GM12892 (cell line): ENCODE measurements around the gene CLASP1.
"Not testable (repeated sequence)": the region's sequence is repeated elsewhere in the genome, so short reads cannot be mapped to it uniquely, and the experiment has no call there.

ENCODE experiments used
- DNase-seq: peaks from one replicate; pipeline ENCODE4 v3.0.0; 2011; ENCODE audit not compliant: insufficient read length
- FAIRE-seq: peaks from 2 replicates; lab custom pipeline; 2011; peaks lifted over from hg19 to GRCh38; lab: Jason Lieb, UNC
- POLR2A ChIP-seq: IDR thresholded peaks from 2 replicates; pipeline ENCODE4 v1.6.1; 2011; ENCODE audit warnings: low read depth, low read length, control low read depth
- POLR2AphosphoS5 ChIP-seq: IDR thresholded peaks from 2 replicates; pipeline ENCODE4 v1.6.1; 2011; ENCODE audit warnings: low read depth, low read length, control low read depth
- TAF1 ChIP-seq: IDR thresholded peaks from 2 replicates; pipeline ENCODE4 v1.6.1; 2011; ENCODE audit warnings: low read depth, mild to moderate bottlenecking, control low read depth, low read length, borderline replicate concordance

Gene CLASP1

DNA sequence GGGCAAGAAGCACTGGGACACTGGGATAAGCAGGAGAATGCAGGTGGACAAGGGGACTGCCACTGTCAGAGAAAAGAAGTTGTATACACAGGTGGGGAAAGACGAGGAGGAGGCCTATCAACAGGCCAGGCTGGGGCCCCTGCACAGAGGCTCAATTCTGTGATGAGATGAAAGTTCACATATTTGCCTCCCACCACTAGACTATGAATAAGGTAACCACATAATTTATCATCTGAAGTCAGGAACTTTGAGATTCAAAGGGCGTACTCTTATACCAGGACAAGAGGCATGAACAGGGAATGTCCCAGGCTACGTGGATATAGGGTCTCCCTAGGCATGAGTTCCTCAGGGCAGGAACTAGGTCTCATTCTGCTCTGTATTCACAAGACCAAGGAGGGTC is 84.4 kb downstream of the CLASP1 start:
- DNase-seq (no peak), FAIRE-seq (no peak)
- TF ChIP-seq POLR2A (no peak), POLR2AphosphoS5 (no peak), TAF1 (no peak)

DNA sequence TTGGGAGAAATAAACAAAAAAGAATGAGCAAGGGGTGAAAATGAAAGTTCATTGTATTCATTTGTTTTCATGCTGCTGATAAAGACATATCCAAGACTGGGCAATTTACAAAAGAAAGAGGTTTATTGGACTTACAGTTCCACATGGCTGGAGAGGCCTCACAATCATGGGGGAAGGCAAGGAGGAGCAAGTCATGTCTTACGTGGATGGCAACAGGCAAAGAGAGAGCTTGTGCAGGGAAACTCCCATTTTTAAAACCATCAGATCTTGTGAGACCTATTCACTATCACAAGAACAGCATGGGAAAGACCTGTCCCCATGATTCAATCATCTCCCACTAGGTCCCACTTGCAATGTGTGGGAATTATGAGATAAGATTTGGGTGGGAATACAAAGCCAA is 85.5 kb downstream of the CLASP1 start:
- FAIRE-seq, DNase-seq: not testable (repeated sequence)

DNA sequence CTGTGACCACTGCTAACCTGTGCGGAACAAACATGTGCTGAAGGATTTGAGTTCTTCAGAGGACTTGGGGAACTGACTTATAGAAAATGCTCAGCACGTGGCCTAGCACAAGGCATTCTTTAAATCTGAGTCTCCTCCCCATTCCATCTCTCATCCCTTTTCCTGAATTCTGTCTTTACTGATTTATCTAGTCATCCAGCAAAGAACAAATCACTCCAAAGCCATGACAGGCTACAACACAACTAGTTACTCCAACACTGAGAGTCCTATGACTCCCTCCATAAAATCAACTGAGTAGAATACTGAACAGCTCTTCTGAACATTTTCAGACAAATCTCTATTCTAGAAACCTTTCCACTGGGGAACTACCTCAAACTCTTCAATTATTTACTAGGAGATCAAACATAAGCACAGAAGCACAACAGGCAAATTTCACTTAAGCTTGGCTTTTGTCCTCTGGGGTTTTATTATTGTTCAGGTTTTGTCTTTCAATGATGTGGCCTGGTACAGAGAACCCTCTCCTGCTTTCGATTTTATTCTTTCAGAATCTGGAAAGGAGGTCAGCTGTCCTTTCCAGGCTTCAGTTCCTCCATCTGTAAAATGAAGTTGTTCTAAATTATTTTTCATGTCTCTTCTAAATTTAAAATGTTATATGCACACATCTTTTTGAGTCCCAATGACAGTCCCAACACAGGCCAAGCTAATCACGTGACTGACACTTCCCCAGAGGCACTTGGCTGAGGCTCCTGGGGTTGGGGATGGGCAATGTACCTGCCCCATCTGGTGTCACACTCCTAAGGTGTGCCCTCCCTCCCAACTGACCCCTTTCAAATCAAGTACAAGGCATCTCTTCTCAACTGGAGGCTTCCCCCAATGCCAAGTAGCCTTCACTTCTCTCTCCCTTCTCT is 86.7 kb downstream of the CLASP1 start:
- TF ChIP-seq POLR2AphosphoS5 (no peak), POLR2A (no peak), TAF1 (no peak)
- DNase-seq (no peak), FAIRE-seq (no peak)

DNA sequence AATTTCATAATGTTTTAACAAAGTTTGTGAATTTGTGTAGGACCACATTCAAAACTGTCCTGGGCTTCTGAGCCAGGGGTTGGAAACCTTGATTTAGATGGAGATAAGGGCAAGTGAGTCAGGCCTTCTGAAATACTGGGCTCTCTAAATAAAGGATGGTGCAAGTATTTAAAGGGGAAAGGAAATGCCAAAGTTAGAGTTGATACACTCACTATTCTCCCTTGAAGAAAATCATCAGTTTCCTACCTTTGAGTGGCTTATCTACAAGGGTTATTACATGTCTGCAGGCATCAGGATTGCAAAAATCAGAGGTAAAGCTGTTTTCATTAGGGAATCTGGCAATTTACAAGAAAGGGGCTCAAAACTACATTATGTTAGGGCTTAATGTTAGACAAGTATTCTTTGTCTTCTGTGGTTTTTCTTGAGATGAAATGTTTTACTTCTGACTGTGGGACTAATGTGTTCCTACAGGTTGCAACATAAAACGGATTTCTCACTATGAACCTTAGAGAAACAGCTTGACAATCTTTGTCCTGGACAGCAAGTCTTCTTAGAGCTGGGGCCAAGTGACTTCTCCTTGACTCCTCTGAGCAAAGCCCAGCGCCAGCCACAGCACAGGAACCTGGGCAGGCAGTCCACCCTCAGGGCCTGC is 87.5 kb downstream of the CLASP1 start:
- TF ChIP-seq TAF1 = no peak
- TF ChIP-seq POLR2A = no peak
- no peak for TF ChIP-seq POLR2AphosphoS5
- FAIRE-seq = no peak
- DNase-seq = no peak

DNA sequence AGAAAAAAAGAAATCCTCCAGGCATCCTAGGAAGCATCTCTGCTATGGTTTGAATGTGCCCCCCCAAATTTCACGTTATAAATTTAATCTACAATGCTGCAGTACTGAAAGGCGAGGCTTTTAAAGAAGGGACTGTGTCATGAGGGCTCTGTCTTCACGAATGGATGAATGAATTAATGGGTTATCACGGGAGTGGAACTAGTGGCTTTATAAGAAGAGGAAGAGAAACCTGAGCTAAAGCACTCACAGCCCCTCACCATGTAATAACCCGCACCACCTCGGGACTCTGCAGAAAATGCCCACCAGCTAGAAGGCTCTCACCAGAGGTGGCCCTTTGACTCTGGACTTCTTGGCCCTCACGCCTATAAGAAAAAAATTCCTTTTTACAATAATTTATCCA is 90.9 kb downstream of the CLASP1 start:
- DNase-seq (no peak), FAIRE-seq (no peak)
- no peak for TF ChIP-seq POLR2A
- TF ChIP-seq POLR2AphosphoS5 = no peak
- TF ChIP-seq TAF1 = no peak

DNA sequence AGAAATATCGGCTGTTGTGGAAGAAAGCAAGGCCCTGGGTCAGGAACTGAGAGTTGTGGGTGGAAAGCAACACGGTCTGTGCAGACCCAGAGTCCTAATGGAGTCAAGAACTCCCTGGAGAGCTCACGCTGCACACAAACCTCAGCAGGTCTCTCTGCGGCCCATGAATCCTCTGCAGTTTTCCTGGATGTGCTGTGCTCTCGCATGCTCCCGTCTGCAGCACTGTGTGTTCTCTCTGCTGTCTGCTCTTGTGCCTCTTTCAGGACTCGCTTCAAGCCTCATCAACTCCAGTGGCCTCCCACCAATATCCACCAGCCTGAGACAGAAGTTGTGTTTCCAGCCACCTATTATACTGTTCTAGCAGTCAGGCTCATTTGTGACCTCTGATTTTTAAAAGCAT is 94.3 kb downstream of the CLASP1 start:
- FAIRE-seq = no peak
- no peak for DNase-seq
- TF ChIP-seq POLR2AphosphoS5 = no peak
- TF ChIP-seq TAF1 = no peak
- no peak for TF ChIP-seq POLR2A

DNA sequence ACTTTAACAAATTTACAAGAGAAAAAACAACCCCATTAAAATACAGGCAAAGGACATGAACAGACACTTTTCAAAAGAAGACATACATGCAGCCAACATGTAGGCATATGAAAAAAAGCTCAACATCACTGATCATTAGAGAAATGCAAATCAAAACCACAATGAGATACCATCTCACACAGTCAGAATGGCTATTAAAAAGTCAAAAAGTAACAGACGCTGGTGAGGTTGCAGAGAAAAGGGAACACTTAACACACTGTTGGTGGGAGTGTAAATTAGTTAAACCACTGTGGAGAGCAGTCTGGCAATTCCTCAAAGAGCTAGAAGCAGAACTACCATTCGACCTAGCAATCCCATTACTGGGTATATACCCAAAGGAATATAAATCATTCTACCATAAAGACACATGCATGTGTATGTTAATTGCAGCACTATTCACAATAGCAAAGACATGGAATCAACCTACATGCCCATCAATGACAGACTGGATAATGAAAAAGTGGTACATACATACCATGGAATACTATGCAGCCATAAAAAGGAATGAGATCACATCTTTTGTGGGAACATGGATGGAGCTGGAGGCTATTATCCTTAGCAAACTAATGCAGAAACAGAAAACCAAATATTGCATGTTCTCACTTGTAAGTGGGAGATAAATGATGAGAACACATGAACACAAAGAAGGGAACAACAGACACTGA is 96.6 kb downstream of the CLASP1 start:
- DNase-seq, FAIRE-seq: not testable (repeated sequence)

DNA sequence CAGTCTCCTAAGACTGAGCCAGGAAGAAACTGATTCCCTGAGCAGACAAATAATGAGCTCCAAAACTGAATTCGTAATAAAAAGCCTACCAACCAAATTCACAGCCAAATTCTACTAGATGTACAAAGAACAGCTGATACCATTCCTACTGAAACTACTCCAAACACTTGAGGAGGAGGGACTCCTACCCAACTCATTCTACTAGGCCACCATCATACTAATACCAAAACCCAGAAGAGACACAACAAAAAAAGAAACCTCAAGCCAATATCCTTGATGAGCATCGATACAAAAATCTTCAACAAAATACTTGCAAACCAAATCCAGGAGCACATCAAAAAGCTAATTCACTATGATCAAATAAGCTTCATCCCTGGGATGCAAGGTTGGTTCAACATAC is 98.6 kb downstream of the CLASP1 start:
- DNase-seq = no peak
- no peak for TF ChIP-seq TAF1
- no peak for TF ChIP-seq POLR2AphosphoS5
- TF ChIP-seq POLR2A = no peak
- FAIRE-seq = no peak

DNA sequence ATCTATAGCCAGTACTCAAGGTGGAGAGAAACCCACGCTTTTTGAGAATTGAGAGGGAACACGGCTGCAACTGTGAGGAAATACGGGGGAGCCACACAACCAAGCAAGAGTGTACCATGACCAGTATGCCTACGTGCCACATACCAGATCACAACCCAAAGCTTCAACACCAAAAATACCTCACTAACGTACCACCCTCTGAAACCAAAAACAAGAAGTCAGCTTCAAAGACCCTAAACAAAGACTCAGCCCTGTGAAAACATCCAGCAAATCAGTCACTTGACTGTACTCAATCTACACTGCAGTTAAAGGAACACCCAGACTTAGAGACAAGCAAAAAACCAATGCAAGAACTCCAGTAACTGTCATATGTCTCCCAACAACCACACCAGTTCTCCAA is 101.6 kb downstream of the CLASP1 start:
- FAIRE-seq = no peak
- DNase-seq = no peak
- no peak for TF ChIP-seq TAF1
- TF ChIP-seq POLR2A = no peak
- TF ChIP-seq POLR2AphosphoS5 = no peak

DNA sequence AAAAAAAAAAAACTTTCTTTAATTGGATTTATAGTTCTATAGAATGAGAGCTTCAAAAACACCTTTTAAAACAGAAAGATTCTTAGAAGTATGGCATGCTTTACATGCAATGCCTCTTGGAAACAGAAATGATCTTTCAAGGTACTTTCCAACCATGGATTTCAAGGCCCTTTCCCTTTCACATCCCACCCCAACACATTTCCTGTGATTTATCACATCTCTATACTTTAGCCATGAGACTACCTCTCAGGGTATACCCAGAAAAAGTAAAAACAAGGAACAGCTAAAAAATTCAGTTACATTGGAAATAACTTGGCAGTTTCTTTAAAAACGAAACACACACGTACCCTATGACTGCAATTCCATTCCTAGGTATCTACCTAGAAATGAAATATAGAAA is 103.3 kb downstream of the CLASP1 start:
- no peak for FAIRE-seq
- TF ChIP-seq POLR2AphosphoS5 (no peak), TAF1 (no peak), POLR2A (no peak)

DNA sequence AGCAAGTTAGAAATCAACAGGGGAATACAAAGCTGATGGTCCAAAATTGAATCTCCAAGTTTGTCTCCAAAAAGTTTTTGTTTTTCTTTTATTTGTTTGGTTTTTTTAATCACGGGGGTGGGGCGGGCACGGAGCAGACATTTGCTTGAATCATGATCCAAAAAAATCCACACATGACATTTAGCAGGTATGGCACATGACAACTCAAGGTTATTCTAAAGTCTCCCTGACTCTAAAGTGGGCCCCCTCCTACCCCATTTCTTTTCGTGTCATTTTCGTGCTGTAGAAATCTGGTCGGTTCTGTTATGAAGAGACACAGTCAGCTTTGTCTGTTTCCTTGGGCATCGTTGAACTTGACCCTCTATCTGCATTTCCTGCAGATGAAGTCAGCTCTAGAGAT is 104.0 kb downstream of the CLASP1 start:
- DNase-seq (no peak), FAIRE-seq (no peak)
- TF ChIP-seq POLR2AphosphoS5 (no peak), TAF1 (no peak), POLR2A (no peak)

More for the DNA sequence above, 103.3 kb downstream of the CLASP1 start:
- no peak for DNase-seq
